Measurements from ENCODE around the gene MOB3A. TPM values are rescaled to one million over a fixed set of nuclear protein-coding genes. Genes with fewer than 3 reads are reported as not detected.
"Not testable (repeated sequence)": the region's sequence is repeated elsewhere in the genome, so short reads cannot be mapped to it uniquely, and the experiment has no call there.

The MOB3A gene
- total RNA-seq, 1 donor from 2014 or later, result 22.4 TPM

DNA sequence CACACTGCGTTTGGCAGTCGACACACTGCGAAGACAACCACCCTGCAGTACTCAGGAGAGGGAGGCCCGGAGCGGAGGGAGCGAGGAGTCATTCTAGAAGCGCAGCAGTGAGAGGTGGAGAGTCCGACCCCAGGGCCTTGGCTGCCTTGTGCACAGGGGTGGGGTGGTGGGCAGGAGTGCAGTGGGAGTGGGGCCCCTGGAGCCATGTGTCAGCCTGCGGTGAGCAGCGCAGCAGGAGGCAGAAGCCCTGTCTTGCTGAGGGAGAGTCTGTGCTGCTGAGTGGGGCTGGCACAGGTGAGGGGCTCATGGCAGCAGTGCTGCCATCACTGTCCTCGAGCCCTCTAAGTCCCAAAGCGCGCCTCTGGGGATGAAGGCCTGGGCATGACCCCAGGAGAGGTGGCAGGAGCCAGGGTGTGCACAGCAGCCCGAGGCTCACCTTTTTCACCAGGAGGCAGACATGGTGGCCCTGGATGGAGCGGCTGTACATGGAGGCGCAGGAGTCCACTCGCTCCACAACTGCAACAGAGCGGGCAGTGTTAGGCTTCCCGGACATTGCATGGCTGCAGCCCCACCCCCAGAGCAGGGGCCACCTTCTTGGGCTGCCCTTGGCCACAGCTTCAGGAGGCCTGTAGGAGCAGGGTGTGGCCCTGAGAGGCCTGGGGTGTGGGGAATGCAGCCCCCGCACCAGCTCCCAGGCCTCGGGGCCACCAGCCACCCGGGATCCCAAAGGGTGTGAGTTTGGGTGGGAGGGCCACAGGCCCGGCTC, 12.3 kb upstream of the MOB3A start:
- DNase-seq (ENCODE audit: low read depth), result no peak

DNA sequence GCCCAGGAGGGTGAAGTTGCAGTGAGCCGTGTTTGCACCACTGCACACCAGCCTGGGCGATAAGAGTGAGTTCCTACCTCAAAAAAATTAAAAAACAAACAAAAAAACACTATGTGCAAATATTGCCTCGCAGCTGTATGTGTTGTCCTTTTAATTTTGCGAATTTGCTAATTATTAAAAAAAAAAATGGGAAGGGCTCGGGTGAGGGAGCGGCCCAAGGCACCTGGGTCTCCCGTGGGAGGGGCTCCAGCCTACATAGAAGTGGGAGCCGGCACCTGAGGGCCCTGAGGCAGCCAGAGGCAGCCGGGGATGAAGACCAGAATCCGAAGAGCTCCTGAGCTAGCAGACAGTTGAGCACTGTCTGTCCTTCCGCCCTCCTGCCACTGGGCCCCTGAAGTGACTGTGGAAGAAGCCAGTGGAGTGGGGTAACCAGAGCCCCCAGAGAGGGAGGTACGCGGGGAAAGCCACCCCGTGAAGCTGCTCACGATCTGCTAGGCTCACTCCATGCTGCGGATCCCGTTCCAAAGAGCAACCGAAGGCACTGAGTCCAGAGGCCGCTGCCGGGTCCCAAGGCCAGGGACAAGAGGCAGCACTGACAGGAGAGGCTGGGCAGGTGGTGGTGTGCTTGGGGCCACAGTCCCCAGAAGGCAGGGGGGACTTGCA, 7.0 kb upstream of the MOB3A start:
- DNase-seq (ENCODE audit: low read depth), result no peak

- DNase-seq (ENCODE audit: low read depth), result no peak
Measured at GRCh38 chr19:2101417-2102335, 5.5 kb upstream of the MOB3A start.

GRCh38 chr19:2100719-2101061, 4.6 kb upstream of the MOB3A start:
- DNase-seq (ENCODE audit: low read depth), result no peak

DNA sequence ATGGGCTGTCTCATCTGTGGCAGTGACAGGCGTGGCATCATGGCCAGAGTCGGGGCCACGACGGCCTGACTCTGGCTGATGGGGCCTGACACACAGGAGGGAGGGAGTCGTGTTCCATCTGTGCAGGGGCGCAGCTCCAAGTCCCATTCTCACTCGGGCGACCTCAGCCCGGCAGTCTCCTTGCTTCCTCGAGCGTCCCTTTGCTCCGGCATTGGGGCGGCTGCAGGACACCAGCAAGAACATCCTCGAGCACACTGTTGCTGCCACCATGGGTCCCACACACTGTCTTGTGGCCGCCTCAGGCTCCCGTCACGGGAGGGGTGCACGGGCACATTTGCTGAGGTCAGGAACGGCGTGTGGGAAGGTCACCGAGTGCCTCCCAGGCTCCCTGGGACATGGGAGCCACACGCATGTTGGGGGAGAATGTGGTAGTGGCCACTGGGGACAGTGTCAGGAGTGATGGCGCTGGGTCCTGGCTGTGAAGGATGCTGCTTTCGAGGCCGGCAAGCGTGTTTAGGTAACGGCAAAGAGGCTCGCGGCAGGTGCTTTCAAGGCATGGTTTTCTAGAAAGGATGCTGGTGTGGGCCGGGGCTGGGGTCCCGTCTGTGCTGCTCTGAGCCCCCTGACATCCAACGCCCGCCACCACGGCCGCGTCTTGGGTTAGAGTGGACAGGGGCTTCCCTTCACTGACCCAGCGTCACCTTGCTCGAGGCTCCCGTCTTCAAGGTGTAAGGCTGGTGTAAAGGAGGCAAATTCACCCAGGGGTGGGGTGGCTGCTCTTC, 4.0 kb upstream of the MOB3A start:
- DNase-seq (ENCODE audit: low read depth), result no peak

DNA sequence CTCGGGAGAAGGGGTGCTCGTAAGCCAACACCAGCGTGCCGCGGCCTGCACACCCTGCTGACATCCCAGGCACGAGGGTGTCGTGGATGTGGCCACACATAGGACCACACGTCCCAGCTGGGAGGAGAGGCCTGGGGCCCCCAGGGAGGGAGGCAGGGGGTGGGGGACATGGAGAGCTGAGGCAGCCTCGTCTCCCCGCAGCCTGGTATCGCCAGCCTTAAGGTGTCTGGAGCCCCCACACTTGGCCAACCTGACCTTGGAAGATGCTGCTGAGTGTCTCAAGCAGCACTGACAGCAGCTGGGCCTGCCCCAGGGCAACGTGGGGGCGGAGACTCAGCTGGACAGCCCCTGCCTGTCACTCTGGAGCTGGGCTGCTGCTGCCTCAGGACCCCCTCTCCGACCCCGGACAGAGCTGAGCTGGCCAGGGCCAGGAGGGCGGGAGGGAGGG, 3.0 kb upstream of the MOB3A start:
- no peak for DNase-seq (ENCODE audit: low read depth)

DNA sequence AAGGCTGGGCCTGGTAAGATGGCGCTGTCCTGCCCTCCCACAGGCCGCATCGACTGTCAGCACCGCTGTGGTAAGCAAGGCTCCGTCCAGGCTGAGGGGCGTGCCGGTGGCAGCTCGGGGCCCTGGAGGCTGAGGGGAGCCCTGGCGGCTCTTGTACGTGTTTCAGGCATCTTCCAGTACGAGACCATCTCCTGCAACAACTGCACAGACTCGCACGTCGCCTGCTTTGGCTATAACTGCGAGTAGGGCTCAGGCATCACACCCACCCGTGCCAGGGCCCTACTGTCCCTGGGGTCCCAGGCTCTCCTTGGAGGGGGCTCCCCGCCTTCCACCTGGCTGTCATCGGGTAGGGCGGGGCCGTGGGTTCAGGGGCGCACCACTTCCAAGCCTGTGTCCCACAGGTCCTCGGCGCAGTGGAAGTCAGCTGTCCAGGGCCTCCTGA, 1.8 kb upstream of the MOB3A start:
- no peak for DNase-seq (ENCODE audit: low read depth)

DNA sequence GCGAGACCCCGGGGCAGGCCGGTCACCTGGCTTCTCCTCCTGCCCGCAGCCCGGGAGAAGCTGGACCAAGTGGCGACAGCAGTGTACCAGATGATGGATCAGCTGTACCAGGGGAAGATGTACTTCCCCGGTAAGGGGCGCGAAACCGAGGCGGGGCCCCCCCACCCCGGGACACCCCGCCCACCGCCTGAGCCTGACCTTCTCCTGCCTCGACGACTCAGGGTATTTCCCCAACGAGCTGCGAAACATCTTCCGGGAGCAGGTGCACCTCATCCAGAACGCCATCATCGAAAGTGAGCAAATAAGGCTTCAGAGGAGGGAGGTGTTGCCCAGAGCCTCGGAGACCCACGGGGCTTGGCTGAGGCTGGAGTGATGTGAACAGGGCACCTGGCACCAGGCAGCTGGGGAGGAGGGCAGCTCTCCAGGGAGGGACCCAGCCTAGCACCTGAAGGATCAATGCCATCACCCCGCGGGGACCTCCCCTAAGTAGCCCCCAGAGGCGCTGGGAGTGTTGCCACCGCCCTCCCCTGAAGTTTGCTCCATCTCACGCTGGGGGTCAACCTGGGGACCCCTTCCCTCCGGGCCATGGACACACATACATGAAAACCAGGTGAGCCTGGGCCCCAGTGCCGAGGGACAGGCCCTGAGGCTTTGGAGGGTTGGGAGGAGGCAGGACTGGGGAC, 1.2 kb upstream of the MOB3A start:
- DNase-seq (ENCODE audit: low read depth), result no peak

DNA sequence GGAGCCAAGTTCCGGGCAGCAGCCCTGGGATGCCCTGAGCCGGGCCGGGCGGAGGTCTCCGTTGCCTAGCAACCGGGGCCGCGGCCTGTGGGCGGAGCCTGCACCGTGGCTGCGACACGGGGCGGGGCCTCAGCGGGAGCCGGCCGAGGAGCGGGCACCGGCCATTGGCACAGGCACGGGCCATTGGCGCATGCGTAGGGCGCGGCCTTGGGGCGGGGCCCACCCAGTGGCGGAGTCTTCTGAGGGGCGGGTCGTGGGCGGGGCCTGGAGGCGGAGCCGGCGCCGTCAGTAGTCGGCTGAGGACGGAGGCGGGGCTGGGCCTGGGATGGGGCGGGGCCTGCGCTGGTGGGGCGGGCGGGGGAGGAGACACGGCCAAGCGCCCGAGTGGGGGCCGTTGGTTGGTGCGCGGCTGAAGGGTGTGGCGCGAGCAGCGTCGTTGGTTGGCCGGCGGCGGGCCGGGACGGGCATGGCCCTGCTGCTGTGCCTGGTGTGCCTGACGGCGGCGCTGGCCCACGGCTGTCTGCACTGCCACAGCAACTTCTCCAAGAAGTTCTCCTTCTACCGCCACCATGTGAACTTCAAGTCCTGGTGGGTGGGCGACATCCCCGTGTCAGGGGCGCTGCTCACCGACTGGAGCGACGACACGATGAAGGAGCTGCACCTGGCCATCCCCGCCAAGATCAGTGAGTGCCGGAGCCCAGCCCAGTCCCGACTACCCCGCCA, 515 bp upstream of the MOB3A start, which contains the start of gene IZUMO4:
TSS of gene IZUMO4 (plus strand) at position 436 of the 723 bp plus-strand sequence. CDS start at position 467, 31 bp downstream.
- DNase-seq (ENCODE audit: low read depth), result peak; percentile 96

DNA sequence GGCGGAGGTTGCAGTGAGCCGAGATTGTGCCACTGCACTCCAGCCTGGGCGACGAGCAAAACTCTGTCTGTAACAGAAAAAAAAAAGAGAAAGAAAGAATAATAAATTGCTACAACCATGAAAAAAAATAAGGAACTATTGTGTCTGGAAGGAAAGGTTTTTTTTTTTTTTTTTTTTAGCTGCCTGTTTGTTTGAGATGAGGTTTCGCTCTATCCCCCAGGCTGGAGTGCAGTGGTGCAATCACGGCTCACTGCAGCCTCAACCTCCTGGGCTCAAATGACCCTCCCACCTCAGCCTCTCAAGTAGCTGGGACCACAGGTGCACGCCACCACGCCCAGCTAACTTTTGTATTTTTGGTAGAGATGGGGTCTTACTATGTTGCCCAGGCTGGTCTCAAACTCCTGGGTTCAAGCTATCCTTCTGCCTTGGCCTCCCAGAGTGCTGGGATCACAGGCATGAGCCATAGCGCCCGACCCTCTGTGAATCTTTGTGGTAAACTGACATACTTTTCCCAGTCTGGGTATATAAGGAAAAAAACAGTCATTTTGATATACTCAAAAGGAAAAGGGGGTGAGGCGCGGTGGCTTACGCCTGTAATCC, 4.1 kb downstream of the MOB3A start:
- not testable (repeated sequence) for DNase-seq (ENCODE audit: low read depth)

DNA sequence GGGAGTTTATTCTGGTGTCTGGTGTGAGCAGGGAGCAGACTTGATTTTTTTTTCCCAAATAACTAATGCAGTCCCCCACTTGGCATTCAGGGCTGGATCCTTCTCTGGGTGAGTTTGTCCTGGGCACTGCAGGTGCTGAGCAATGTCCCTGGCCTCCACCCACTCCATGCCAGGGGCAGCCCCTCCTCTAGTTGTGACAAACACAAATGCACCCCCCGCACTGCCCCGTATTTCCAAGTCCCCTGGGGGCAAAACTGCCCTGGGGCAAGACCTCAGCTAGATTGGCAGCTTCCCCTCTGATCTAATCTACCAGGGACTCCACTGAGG, 6.4 kb downstream of the MOB3A start:
- no peak for DNase-seq (ENCODE audit: low read depth)

DNA sequence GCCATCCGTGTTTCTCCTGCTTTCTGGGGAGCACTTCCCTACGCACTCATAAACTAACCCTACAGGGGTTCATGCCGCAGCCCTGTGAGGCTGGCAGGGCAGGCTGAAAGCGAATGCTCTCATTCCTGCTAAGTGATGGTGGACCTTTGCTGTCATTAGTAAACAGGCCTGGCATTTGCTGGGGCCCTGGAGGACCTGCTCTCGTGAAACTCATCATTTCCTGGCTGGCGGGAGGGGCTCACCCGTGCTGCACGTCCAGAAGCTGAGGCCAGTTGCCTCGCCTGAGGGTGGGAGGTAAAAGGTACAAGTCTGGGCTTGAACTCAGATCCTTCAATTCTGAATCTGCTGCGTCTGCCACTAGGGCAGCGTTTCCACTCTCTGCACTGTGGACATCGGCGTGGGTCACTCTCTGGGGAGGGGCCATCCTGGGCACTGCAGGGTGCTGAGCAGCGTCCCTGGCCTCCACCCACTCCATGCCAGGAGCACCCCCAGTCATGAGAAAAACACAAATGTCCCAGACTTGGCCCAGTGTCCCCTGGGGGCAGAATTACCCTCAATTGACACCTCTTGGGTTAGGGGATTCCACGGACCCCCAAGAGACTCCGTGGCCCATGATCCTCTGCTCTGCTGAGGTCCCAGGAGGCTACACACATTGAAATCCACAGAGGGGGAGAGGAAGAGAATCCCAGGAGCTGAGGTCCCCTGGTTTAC, 7.0 kb downstream of the MOB3A start:
- DNase-seq (ENCODE audit: low read depth), result no peak

DNA sequence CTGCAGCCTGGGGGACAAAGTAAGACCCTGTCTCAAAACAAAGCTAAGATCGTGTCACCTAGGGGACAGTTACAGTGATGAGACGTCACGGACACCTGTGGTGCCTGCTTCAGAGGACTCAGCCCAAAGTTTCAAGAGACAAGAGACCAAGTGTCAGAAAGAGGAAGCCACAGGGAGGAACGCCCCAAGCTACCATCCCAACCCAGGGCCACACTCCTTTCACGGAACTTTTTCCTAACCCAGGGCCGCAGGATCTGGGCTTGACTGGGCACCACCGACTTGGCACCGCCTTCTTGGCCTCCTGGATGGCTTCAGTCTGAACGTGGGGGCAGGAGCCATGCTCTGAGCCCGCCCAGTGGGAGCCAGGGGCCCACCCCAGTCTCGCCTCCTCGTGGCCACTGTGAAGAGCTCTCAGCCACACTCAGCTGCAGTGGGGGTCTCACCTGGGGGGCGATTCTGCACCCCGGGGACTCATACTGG, 8.5 kb downstream of the MOB3A start:
- no peak for DNase-seq (ENCODE audit: low read depth)

- DNase-seq (ENCODE audit: low read depth), result not testable (repeated sequence)
Measured at GRCh38 chr19:2086695-2087620, 9.2 kb downstream of the MOB3A start.

DNA sequence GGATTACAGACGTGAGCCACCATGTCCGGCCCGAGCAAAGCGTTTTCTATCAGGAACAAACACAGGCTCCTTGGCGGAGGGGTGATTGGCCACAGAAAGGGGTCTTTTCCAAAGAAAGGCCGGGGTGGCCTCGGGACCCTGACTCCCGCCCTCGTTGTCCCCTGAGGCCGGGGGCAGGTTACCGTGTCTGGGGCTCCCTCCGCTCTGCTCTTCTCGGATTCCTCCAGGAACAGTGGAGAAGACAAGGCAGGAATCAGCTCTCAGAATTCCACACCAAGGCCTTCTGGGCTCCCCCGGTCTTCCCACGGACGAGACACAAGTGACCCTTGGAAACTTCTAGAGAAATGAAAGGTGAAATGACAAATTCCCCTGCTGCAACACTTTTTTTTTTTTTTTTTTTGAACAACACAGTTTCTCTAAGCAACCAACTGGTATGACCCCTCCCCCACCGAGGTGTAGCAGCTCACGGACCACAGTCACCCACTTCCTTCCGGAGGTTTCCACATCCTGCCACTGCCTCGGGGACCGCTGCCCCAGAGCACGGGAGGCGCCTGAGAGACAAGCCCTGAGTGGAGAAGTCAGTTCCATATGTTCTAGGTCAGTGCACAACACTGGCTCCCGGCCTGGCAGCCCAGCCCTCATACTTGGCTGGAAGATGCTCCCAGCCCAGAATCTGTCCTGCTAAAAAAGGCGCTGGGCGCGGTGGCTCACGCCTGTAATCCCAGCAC, 11.0 kb downstream of the MOB3A start:
- DNase-seq (ENCODE audit: low read depth), result no peak

GRCh38 chr19:2083174-2083854, 12.8 kb downstream of the MOB3A start:
- DNase-seq (ENCODE audit: low read depth), result no peak
